ENCODE data around the gene NCOA1. TPM values are rescaled to one million over a fixed set of nuclear protein-coding genes. Genes with fewer than 3 reads are reported as not detected.
"Not testable (repeated sequence)": the region's sequence is repeated elsewhere in the genome, so short reads cannot be mapped to it uniquely, and the experiment has no call there.

NCOA1 gene
- total RNA-seq, 1 donor from 2014 or later = 20.1 TPM

DNA sequence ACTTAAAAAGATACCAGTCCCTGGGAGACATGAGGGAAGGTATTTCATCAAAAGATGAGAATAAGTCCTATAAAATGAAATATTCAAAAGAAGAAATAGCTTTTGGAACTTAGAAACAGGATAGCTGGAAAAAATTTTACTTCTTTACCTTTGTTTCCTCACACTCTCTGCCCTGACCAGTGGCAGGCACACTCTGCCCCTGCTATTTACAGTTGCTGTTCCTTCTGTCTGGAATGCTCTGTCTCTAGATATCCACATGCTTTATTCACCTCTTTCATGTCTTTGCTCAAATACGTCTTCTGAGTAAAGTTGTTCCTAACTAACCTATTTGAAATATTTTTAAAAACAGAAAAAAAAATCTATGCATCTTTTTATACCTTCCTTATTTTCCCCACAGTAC lies 176.5 kb downstream of the NCOA1 start:
- H3K9me3 Mint-ChIP-seq = no peaks in the 10 kb centered on the region
- no peaks in the 10 kb centered on the region for H3K36me3 Mint-ChIP-seq (ENCODE audit: low read depth)
- TF ChIP-seq, protein P1, sequence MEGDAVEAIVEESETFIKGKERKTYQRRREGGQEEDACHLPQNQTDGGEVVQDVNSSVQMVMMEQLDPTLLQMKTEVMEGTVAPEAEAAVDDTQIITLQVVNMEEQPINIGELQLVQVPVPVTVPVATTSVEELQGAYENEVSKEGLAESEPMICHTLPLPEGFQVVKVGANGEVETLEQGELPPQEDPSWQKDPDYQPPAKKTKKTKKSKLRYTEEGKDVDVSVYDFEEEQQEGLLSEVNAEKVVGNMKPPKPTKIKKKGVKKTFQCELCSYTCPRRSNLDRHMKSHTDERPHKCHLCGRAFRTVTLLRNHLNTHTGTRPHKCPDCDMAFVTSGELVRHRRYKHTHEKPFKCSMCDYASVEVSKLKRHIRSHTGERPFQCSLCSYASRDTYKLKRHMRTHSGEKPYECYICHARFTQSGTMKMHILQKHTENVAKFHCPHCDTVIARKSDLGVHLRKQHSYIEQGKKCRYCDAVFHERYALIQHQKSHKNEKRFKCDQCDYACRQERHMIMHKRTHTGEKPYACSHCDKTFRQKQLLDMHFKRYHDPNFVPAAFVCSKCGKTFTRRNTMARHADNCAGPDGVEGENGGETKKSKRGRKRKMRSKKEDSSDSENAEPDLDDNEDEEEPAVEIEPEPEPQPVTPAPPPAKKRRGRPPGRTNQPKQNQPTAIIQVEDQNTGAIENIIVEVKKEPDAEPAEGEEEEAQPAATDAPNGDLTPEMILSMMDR (conservative IDR thresholded peaks at IDR 0.05) = no peak
- no peak for DNase-seq (ENCODE audit: low read depth, low spot score)
- no peaks in the 10 kb centered on the region for H3K27me3 Mint-ChIP-seq (ENCODE audit: low read depth)
- no peak overlapping the region for H3K27ac Mint-ChIP-seq (ENCODE audit: unreplicated experiment)
- H3K4me1 Mint-ChIP-seq = no peaks in the 10 kb centered on the region
- H3K4me3 Mint-ChIP-seq = no peak overlapping the region

DNA sequence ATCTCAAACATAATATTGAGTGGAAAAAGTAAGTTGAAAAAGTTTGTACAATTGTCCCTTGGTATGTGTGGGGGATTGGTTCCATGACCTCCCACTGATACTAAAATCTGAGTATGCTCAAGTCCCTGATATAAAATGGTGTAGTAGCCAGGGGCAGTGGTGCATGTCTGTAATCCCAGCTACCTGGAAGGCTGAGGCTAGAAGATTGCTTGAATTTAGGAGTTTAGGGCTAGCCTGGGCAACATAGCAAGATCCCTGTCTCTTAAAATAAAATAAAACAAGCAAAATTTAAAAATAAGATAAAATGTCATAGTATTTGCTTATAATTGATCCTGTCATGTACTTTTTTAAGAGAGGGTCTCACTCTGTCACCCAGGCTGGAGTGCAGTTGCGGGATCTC lies 180.2 kb downstream of the NCOA1 start:
- peaks cover 4% of the 10 kb centered on the region for H3K36me3 Mint-ChIP-seq (ENCODE audit: low read depth)
- H3K27me3 Mint-ChIP-seq (ENCODE audit: low read depth) = no peaks in the 10 kb centered on the region
- TF ChIP-seq, protein P1 (conservative IDR thresholded peaks at IDR 0.05) = no peak
- H3K9me3 Mint-ChIP-seq = no peaks in the 10 kb centered on the region
- DNase-seq (ENCODE audit: low read depth, low spot score) = no peak
- no peak overlapping the region for H3K4me3 Mint-ChIP-seq
- H3K4me1 Mint-ChIP-seq = no peaks in the 10 kb centered on the region
- no peak overlapping the region for H3K27ac Mint-ChIP-seq (ENCODE audit: unreplicated experiment)

DNA sequence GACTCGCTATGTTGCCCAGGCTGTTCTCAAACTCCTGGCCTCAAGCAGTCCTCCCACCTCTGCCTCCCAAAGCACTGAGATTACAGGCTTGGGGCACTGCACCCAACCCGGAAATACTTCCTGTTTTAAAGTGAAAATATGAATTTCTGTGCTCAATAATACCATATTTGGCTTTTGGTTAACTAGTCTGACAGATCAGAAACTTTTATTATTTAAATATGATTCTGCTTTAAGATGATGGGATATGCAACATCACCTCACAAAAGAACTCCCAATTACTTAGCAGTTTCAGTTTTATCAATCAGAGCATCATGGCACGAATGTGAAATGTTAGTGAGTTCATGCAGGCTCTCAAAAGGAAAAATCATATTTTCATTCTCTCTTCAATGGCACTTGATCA lies 181.5 kb downstream of the NCOA1 start:
- Mint-ChIP-seq H3K4me3 (no peak overlapping the region), H3K4me1 (no peaks in the 10 kb centered on the region), H3K27ac (ENCODE audit: unreplicated experiment) (no peak overlapping the region), H3K36me3 (ENCODE audit: low read depth) (peaks cover 6% of the 10 kb centered on the region), H3K27me3 (ENCODE audit: low read depth) (no peaks in the 10 kb centered on the region), H3K9me3 (no peaks in the 10 kb centered on the region)
- DNase-seq (ENCODE audit: low read depth, low spot score) = no peak
- TF ChIP-seq, protein P1 (conservative IDR thresholded peaks at IDR 0.05) = no peak

DNA sequence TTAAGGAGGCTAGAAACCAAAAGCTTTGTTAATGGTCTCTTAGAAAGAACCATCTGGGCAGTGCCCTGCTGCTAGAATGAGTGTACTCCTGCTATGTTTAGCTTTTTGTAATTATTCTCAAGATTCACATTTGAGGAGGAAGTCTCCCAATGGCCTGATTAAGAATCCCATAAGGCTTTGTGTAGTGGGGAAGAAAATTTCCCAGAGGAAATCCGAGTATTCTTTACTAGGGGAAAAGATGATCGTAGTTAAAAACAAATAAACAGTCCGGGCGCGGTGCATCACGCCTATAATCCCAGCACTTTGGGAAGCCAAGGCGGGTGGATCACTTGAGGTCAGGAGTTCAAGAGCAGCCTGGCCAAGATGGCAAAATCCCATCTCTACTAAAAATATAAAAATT lies 184.3 kb downstream of the NCOA1 start:
- Mint-ChIP-seq H3K27me3 (ENCODE audit: low read depth) (no peaks in the 10 kb centered on the region), H3K9me3 (peaks cover 4% of the 10 kb centered on the region), H3K4me1 (no peaks in the 10 kb centered on the region), H3K36me3 (ENCODE audit: low read depth) (peaks cover 16% of the 10 kb centered on the region), H3K27ac (ENCODE audit: unreplicated experiment) (no peak overlapping the region), H3K4me3 (no peak overlapping the region)
- TF ChIP-seq, protein P1 (conservative IDR thresholded peaks at IDR 0.05) = no peak
- DNase-seq (ENCODE audit: low read depth, low spot score) = no peak

DNA sequence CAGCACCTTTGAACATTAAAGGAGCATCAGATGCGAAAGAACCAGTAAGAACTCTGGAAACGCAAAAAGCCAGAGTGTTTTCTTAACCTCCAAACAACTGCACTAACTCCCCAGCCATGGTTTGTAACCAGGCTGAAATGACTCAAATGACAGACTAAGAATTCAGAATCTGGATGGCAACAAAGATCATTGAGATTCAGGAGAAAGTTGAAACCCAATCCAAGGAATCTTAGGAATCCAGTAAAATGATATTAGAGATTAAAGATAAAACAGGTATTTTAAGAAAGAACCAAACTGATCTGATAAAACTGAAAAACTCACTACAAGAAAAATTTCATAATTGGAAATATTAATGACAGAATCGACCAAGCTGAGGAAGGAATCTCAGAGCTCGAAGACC lies 185.4 kb downstream of the NCOA1 start:
- no peak for DNase-seq (ENCODE audit: low read depth, low spot score)
- Mint-ChIP-seq H3K4me1 (no peaks in the 10 kb centered on the region), H3K9me3 (peaks cover 5% of the 10 kb centered on the region), H3K36me3 (ENCODE audit: low read depth) (peaks cover 17% of the 10 kb centered on the region), H3K4me3 (no peak overlapping the region), H3K27me3 (ENCODE audit: low read depth) (no peaks in the 10 kb centered on the region), H3K27ac (ENCODE audit: unreplicated experiment) (no peak overlapping the region)
- TF ChIP-seq, protein P1 (conservative IDR thresholded peaks at IDR 0.05) = no peak

DNA sequence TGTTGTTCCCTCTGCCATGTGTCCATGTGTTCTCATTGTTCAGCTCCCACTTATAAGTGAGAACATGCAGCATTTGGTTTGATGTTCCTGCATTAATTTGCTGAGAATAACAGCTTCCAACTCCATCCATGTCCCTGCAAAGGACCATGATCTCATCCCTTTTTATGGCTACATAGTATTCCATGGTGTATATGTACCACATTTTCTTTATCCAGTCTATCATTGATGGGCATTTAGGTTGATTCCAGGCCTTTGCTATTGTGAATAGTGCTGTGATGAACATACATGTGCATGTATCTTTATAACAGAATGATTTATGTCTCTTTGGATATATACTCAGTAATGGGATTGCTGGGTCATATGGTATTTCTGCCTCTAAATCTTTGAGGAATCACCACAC lies 187.0 kb downstream of the NCOA1 start:
- not testable (repeated sequence) for H3K4me1 Mint-ChIP-seq; H3K4me3 Mint-ChIP-seq; H3K27me3 Mint-ChIP-seq (ENCODE audit: low read depth); H3K9me3 Mint-ChIP-seq; H3K27ac Mint-ChIP-seq (ENCODE audit: unreplicated experiment); DNase-seq (ENCODE audit: low read depth, low spot score)
- peaks cover 17% of the 10 kb centered on the region for H3K36me3 Mint-ChIP-seq (ENCODE audit: low read depth)

All from neural crest cell (in vitro differentiated cells).